Left kidney (tissue), 8 donors: ENCODE results near the gene TAF11L9. TPM values are rescaled to one million over a fixed set of nuclear protein-coding genes. Genes with fewer than 3 reads are reported as not detected.
"Not testable (repeated sequence)": the region's sequence is repeated elsewhere in the genome, so short reads cannot be mapped to it uniquely, and the experiment has no call there.

Experiments used
- DNase-seq: peaks from one replicate; pipeline ENCODE4 v3.0.0-alpha.2; 2013
- long read RNA-seq, 8 donors: transcript quantifications; one replicate each; lab custom pipeline, GENCODE V29; 2026
- polyA plus RNA-seq: library from polyadenylated mRNA; unstranded; fragments of 120-200 nt; gene quantifications from one replicate; pipeline ENCODE4 v1.2.1, GENCODE V29; 2013; ENCODE audit not compliant: insufficient read length

TAF11L9 gene
- not detected for polyA plus RNA-seq
- long read RNA-seq, donor 1: 0 reads
- long read RNA-seq, donor 2: 0 reads
- long read RNA-seq, donor 3: 0 reads
- long read RNA-seq, donor 4: 0 reads
- long read RNA-seq, donor 5: 0 reads
- long read RNA-seq, donor 6: 0 reads
- long read RNA-seq, donor 7: 0 reads
- long read RNA-seq, donor 8: 0 reads

DNA sequence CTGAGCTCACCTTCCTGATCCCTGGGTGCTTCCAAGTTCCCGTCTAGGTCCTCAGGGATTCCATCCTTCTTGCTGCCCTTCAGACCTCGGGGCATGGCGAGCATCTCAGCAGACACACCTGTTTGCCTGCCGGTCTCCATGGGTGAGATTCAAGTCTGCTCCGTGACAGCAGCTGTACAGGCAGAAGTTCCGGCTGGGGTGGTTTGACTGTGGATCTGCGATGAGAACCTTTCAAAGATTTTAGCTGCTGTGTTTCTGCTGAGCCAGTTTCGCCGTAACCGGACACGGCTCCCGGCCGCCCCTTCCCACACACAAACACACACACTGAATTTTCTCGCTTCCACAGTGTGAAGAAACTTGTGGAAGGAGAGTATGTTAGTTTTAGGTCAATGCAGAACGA, at the start of gene TAF11L9:
Gene TAF11L9 (minus strand): TSS at position 140 of the 400 bp plus-strand sequence.
- DNase-seq: not testable (repeated sequence)

DNA sequence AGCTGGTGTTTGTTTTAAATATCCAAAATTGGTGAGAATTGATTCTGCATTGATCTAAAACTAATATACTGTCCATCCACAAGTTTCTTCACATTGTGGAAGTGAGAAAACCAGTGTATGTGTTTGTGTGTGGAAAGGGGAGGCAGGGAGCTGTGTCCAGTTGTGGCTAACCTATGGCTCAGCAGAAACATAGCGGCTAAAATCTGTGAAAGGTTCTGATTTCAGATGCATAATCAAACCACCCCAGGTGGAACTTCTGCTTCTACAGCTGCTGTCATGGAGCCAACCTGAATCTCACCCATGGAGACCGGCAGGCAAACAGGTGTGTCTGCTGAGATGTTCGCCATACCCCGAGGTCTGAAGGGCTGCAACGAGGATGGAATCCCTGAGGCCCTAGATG, 40.0 kb upstream of the TAF11L9 start, which contains the start of gene TAF11L14:
Gene TAF11L14 (plus strand): TSS at position 301 of the 400 bp plus-strand sequence.
- DNase-seq: no peak

DNA sequence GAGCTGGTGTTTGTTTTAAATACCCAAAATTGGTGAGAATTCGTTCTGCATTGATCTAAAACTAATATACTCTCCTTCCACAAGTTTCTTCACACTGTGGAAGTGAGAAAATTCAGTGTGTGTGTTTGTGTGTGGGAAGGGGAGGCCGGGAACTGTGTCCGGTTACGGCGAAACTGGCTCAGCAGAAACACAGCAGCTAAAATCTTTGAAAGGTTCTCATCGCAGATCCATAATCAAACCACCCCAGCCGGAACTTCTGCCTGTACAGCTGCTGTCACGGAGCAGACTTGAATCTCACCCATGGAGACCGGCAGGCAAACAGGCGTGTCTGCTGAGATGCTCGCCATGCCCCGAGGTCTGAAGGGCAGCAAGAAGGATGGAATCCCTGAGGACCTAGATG, 37.6 kb upstream of the TAF11L9 start, which contains the start of gene TAF11L13:
Gene TAF11L13 (plus strand): TSS at position 301 of the 400 bp plus-strand sequence.
- not testable (repeated sequence) for DNase-seq

DNA sequence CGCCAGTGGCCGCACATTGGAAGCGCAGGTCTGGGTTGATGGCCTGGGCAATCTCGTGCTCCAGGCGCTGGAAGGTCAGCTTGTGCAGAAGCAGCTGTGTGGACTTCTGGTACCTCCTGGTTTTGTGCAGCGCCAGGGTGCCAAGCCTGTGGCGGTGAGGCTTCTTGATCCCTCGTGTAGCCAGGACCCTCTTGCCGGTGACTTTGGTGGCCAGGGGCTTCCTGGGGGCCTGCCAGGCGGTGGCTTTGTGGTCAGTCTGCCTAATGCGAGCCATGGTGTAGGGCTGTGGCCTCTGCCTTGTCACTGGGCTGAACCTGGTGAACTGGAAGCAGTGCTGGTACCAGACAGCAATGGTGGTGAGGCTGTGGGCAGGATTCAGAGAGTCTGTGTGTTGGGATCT, 31.5 kb upstream of the TAF11L9 start:
- no peak for DNase-seq

DNA sequence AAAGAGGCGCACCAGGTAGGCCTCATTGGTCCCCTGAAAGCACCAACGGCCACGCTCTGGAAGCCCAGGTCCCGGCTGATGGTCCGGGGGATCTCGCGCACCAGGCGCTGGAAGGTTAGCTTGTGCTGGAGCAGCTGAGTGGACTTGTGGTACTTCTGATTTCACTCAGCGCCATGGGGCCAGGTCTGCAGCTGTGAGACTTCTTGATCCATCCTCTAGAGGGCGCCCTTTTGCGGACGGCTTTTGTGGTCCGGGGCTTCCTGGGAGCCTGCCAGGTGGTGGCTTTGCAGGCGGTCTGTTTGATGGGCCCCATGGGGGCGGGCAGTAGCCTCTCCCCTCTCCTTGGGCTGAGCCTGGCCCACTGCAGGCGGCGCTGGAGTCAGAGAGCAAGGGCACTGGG, 26.4 kb upstream of the TAF11L9 start:
- DNase-seq: no peak

DNA sequence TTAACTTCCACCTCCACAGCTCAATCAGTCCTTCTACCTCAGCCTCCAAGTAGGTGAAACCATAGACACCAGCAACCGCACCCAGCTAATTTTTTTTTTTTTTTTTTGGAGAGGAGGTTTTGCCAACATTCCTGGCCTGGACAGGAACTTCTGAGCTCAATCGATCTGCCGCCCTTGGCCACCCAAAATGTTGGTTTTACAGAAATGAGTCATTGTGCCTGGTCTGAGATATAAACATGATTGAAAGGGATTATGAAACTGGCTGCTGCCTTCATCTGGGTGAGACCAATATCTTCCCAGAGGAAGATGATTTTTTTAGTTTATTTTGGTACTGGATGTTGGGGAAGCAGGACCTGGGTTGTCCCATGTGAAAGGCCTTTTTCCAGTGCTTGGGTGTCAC, 25.2 kb upstream of the TAF11L9 start:
- DNase-seq: no peak

DNA sequence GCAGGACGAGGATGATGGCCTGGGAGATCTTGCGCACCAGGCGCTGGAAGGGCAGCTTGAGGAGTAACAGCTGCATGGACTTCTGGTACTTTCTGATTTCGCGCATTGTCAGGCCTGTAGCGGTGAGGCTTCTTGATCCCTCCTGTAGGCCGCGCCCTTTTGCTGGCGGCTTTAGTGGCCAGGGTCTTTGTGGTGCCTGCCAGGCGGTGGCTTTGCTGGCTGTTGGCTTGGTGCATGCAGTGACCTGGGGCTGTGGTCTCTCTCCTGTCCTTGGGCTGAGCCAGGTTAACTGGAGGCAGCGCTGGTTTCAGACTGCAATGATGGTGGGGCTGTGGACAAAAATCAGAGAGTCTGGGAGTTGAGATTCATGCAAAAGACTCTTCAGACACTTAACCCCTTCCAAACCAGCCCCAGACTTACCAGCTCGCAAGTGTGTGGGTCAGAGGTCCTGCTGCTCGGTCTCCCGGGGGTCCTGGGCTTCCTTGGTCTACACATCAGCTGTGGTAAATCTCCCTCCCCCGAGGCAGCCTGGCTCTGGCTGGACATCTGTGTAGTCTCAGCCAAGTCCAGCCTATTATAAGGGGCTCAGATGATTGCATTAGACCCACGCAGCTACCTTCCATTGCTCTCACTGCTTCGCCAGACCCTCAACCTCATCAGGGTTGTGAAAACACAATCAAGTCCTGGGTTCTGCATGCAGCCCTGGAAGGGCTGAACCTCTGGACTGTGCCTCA, 20.8 kb upstream of the TAF11L9 start:
- DNase-seq: no peak

DNA sequence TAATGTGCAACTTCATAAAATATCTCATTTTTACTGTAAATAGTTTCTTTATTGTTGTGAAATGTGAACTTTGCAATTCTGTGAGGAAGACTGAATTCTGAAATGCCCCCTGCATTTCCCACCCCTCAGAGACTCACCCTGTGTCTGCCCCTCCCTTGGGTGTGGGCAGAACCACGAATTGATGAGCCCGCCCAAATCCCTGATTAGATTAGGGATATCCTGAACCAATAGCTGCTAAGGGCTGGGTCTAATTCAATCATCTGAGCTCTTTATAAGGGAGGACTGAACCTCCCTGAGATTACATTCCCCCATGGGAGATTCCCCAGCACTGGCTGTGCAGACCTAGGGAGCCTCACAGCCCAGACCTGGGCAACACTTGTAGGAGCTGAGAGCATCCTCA, 15.9 kb upstream of the TAF11L9 start, which contains the start of gene TAF11L12:
Gene TAF11L12 (plus strand): TSS at position 301 of the 400 bp plus-strand sequence.
- DNase-seq: not testable (repeated sequence)

DNA sequence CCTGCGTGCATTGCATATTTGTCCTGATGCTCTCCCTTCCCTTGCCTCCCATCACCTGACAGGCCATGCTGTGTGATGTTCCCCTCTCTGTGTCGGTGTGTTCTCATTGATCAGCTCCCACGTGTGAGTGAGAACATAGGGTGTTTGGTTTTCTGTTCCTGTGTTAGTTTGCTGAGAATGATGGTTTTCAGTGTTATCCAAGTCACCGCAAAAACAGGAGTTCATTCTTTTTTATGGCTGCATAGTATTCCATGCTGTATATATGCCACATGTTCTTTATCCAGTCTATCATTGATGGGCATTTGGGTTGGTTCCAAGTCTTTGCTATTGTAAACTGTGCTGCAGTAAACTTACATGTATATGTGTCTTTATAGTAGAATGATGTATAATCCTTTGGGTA, 13.3 kb upstream of the TAF11L9 start:
- not testable (repeated sequence) for DNase-seq

DNA sequence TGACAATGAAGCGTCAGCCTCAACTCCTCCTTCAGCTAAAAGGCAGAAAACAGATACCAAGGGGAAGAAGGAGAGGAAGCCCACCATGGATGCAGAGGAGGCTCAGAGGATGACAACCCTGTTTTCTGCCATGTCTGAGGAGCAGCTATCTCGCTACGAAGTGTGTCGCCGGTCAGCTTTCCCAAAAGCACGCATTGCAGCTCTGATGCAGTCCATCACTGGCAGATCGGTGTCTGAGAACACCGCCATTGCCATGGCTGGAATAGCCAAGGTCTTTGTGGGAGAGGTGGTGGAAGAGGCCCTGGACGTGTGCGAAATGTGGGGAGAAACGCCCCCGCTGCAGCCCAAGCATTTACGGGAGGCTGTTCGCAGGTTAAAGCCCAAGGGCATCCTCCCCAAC, 10.8 kb upstream of the TAF11L9 start:
- no peak for DNase-seq

DNA sequence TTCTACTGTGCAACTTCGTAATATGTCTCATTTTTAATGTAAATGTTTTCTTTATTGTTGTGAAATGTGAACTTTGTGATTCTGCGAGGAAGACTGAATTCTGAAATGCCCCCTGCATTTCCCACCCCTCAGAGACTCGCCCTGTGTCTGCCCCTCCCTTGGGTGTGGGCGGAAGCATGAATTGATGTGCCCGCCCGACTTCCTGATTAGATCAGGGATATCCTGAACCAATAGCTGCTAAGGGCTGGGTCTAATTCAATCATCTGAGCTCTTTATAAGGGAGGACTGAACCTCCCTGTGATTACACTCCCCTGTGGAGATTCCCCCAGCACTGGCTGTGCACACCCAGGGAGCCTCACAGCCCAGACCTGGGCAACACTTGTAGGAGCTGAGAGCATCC, 9.7 kb upstream of the TAF11L9 start, which contains the start of gene TAF11L11:
Gene TAF11L11 (plus strand): TSS at position 304 of the 400 bp plus-strand sequence.
- DNase-seq: not testable (repeated sequence)

DNA sequence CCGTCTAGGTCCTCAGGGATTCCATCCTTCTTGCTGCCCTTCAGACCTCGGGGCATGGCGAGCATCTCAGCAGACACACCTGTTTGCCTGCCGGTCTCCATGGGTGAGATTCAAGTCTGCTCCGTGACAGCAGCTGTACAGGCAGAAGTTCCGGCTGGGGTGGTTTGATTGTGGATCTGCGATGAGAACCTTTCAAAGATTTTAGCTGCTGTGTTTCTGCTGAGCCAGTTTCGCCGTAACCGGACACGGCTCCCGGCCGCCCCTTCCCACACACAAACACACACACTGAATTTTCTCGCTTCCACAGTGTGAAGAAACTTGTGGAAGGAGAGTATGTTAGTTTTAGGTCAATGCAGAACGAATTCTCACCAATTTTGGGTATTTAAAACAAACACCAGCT, 3.5 kb upstream of the TAF11L9 start, which contains the start of gene TAF11L10:
Gene TAF11L10 (minus strand): TSS at position 101 of the 400 bp plus-strand sequence.
- not testable (repeated sequence) for DNase-seq

DNA sequence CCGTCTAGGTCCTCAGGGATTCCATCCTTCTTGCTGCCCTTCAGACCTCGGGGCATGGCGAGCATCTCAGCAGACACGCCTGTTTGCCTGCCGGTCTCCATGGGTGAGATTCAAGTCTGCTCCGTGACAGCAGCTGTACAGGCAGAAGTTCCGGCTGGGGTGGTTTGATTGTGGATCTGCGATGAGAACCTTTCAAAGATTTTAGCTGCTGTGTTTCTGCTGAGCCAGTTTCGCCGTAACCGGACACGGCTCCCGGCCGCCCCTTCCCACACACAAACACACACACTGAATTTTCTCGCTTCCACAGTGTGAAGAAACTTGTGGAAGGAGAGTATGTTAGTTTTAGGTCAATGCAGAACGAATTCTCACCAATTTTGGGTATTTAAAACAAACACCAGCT, 3.3 kb downstream of the TAF11L9 start, which contains the start of gene TAF11L8:
Gene TAF11L8 (minus strand): TSS at position 101 of the 400 bp plus-strand sequence.
- not testable (repeated sequence) for DNase-seq

DNA sequence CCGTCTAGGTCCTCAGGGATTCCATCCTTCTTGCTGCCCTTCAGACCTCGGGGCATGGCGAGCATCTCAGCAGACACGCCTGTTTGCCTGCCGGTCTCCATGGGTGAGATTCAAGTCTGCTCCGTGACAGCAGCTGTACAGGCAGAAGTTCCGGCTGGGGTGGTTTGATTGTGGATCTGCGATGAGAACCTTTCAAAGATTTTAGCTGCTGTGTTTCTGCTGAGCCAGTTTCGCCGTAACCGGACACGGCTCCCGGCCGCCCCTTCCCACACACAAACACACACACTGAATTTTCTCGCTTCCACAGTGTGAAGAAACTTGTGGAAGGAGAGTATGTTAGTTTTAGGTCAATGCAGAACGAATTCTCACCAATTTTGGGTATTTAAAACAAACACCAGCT, 8.5 kb downstream of the TAF11L9 start, which contains the start of gene TAF11L7:
Gene TAF11L7 (minus strand): TSS at position 101 of the 400 bp plus-strand sequence.
- DNase-seq: not testable (repeated sequence)

Other genes with a start within 250 kb of the TAF11L9 start
- not detected for gene TAF11L2, start 96.2 kb downstream of the TAF11L9 start, polyA plus RNA-seq
- not detected for gene TAF11L3, start 76.0 kb downstream of the TAF11L9 start, polyA plus RNA-seq
- not detected for gene TAF11L4, start 72.6 kb downstream of the TAF11L9 start, polyA plus RNA-seq
- not detected for gene TAF11L5, start 69.2 kb downstream of the TAF11L9 start, polyA plus RNA-seq
- not detected for gene TAF11L6, start 65.7 kb downstream of the TAF11L9 start, polyA plus RNA-seq
- gene TAF11L7, start 8.6 kb downstream of the TAF11L9 start, polyA plus RNA-seq: not detected
- gene TAF11L8, start 3.4 kb downstream of the TAF11L9 start, polyA plus RNA-seq: not detected
- not detected for gene TAF11L10, start 3.4 kb upstream of the TAF11L9 start, polyA plus RNA-seq
- not detected for gene TAF11L11, start 9.8 kb upstream of the TAF11L9 start, polyA plus RNA-seq
- not detected for gene TAF11L12, start 16.0 kb upstream of the TAF11L9 start, polyA plus RNA-seq
- gene TAF11L13, start 37.7 kb upstream of the TAF11L9 start, polyA plus RNA-seq: not detected
- not detected for gene TAF11L14, start 40.1 kb upstream of the TAF11L9 start, polyA plus RNA-seq